Measurements from ENCODE around the gene PPBP. TPM values are rescaled to one million over a fixed set of nuclear protein-coding genes. Genes with fewer than 3 reads are reported as not detected.

Gene PPBP
- total RNA-seq, 1 donor from 2014 or later: not detected

DNA sequence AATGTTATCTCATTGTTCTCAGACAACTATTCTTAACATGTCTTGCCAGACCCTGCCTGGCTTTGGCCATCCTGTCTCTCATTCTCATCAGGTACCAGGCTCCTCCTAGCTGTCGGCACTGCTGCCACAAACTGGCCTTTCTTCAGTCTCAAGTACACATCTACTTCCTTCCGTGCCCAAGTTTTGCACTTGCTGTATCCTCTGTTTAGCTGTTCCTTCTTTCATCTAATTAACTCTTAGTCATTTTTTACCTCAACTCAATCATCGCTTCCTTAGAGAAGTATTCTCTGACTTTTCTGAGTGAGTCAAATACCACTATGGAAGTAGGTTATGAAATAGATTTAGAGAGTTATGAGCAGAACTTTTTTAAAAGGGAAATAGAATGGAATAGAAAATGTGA lies 30.8 kb upstream of the PPBP start:
- no peak for DNase-seq (ENCODE audit: extremely low spot score in 2 of 2)
- Histone ChIP-seq H3K4me3 (no peak overlapping the region), H3K27ac (no peak overlapping the region), H3K9me3 (no peaks in the 10 kb centered on the region), H3K36me3 (no peaks in the 10 kb centered on the region), H3K27me3 (no peaks in the 10 kb centered on the region), H3K4me1 (no peaks in the 10 kb centered on the region)
- TF ChIP-seq POLR2AphosphoS5 (IDR thresholded peaks at IDR 0.05; ENCODE audit: insufficient read depth in 1 of 2, low read depth in 1 of 2): no peak
- no peak for TF ChIP-seq POLR2A (IDR thresholded peaks at IDR 0.05)
- TF ChIP-seq CTCF (IDR thresholded peaks at IDR 0.05): no peak
- intact Hi-C loops (cut with DNase I): no loop called here

DNA sequence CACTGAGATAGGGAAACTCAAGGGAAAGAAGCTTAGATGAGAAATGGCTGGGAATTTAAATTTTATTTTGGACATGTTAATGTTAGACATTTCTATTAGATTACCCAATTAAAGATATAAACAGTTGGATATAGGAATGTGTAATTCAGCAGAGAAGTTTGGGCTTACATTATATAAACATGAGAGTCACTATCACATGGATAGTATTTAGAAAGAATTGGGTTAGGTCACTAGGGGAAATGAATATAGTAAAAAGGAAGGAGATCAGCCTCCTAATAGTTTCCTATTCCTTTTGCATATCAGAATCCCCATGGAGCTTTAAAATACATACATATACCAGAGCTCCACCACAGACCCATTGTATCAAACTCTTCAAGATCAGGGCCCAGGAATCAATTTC lies 30.1 kb upstream of the PPBP start:
- intact Hi-C loops (cut with DNase I): no loop called here
- TF ChIP-seq CTCF (IDR thresholded peaks at IDR 0.05): no peak
- TF ChIP-seq POLR2A (IDR thresholded peaks at IDR 0.05): no peak
- TF ChIP-seq POLR2AphosphoS5 (IDR thresholded peaks at IDR 0.05; ENCODE audit: insufficient read depth in 1 of 2, low read depth in 1 of 2): no peak
- H3K27ac ChIP-seq: no peak overlapping the region

DNA sequence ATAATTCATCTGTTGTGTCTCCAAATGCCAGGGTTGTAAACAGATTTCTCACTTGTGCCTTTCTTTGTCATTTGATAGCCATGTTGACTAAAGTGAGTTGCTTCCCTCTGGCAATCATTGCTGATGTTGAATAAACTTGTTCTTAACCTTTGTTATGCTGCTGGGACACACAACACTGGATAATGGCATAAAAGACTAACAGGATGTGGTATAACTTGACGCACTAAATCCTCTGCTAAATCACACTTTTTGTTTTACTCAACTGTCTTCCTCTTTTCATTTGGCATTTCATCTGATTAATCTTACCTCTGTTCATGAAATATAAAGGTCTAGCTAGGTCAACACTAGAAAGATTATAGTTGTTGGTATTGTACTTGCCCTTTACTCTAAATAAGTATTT lies 28.1 kb upstream of the PPBP start:
- DNase-seq (ENCODE audit: extremely low spot score in 2 of 2): no peak
- H3K27ac ChIP-seq: no peak overlapping the region
- H3K9me3 ChIP-seq: no peaks in the 10 kb centered on the region
- no peaks in the 10 kb centered on the region for H3K4me1 ChIP-seq
- no peak overlapping the region for H3K4me3 ChIP-seq
- no peaks in the 10 kb centered on the region for H3K36me3 ChIP-seq
- H3K27me3 ChIP-seq: no peaks in the 10 kb centered on the region
- intact Hi-C loops (cut with DNase I): no loop called here
- TF ChIP-seq CTCF (IDR thresholded peaks at IDR 0.05) (no peak), POLR2AphosphoS5 (IDR thresholded peaks at IDR 0.05; ENCODE audit: insufficient read depth in 1 of 2, low read depth in 1 of 2) (no peak), POLR2A (IDR thresholded peaks at IDR 0.05) (no peak)

More for the DNA sequence above, 30.1 kb upstream of the PPBP start:
- H3K36me3 ChIP-seq: no peaks in the 10 kb centered on the region
- no peak for DNase-seq (ENCODE audit: extremely low spot score in 2 of 2)
- H3K27me3 ChIP-seq: no peaks in the 10 kb centered on the region
- no peaks in the 10 kb centered on the region for H3K4me1 ChIP-seq
- H3K9me3 ChIP-seq: no peaks in the 10 kb centered on the region
- no peak overlapping the region for H3K4me3 ChIP-seq

DNA sequence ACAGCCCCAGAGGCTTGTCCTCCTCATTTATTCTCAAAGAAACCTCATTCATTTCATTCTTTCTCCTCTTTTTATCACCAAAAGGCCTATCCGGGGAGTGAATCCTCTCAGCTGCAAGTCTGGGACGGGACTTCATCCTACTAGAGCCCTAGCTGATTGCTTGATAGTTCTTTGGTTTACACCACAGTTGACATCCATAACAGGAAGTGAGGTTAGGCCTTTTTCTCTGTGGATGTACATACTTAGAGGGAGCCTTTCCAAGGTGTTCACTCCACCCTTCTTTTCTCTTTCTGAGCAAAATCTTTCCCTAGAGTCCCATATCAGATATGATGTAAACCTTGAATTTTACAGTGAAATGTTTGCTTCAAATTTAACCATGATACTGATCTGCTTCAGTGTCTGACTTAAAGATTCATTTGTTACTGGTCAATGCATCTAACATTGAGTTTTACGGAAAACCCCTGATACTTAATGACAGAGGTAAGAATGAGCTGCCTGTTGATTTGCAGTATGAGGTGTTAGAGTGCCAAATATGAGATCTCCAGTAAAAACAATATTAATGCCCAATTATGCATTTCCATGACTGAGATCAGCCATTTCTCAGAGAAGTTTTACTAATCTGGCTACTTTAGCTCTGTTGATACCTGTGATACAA lies 27.3 kb upstream of the PPBP start:
- no peaks in the 10 kb centered on the region for H3K9me3 ChIP-seq
- H3K36me3 ChIP-seq: no peaks in the 10 kb centered on the region
- H3K4me1 ChIP-seq: no peaks in the 10 kb centered on the region
- intact Hi-C loops (cut with DNase I): no loop called here
- H3K27ac ChIP-seq: no peak overlapping the region
- no peak overlapping the region for H3K4me3 ChIP-seq
- no peak for DNase-seq (ENCODE audit: extremely low spot score in 2 of 2)
- no peaks in the 10 kb centered on the region for H3K27me3 ChIP-seq
- no peak for TF ChIP-seq CTCF (IDR thresholded peaks at IDR 0.05)
- no peak for TF ChIP-seq POLR2A (IDR thresholded peaks at IDR 0.05)
- TF ChIP-seq POLR2AphosphoS5 (IDR thresholded peaks at IDR 0.05; ENCODE audit: insufficient read depth in 1 of 2, low read depth in 1 of 2): no peak

DNA sequence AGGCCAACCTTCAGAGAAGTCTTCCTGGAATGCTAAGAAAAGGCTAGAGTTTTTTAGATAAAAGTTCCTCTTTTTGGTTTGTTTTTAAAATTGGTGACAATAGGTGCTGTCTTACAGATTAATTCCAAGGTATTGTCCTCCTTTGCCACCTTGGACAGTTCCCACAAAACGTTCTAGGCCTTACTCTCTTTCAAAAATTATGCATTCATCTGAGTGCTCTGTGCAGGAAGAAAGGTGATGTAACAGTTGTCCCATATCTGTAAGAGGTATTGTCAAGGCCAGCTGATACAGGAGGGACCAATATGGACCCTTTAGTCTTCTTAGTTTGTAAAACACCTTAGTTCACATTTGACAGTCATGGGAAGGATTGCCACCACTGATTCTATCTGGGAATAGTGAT lies 26.3 kb upstream of the PPBP start:
- DNase-seq (ENCODE audit: extremely low spot score in 2 of 2): no peak
- Histone ChIP-seq H3K9me3 (no peaks in the 10 kb centered on the region), H3K36me3 (no peaks in the 10 kb centered on the region), H3K27me3 (peaks cover 4% of the 10 kb centered on the region), H3K4me1 (no peaks in the 10 kb centered on the region), H3K4me3 (no peak overlapping the region), H3K27ac (no peak overlapping the region)
- TF ChIP-seq POLR2AphosphoS5 (IDR thresholded peaks at IDR 0.05; ENCODE audit: insufficient read depth in 1 of 2, low read depth in 1 of 2): no peak
- TF ChIP-seq CTCF (IDR thresholded peaks at IDR 0.05): no peak
- TF ChIP-seq POLR2A (IDR thresholded peaks at IDR 0.05): no peak
- intact Hi-C loops (cut with DNase I): no loop called here
